Measurements from ENCODE around the gene SYCP3.
A peak's percentile ranks its signal among the peaks of the same experiment; 100 is the strongest.

The SYCP3 gene

DNA sequence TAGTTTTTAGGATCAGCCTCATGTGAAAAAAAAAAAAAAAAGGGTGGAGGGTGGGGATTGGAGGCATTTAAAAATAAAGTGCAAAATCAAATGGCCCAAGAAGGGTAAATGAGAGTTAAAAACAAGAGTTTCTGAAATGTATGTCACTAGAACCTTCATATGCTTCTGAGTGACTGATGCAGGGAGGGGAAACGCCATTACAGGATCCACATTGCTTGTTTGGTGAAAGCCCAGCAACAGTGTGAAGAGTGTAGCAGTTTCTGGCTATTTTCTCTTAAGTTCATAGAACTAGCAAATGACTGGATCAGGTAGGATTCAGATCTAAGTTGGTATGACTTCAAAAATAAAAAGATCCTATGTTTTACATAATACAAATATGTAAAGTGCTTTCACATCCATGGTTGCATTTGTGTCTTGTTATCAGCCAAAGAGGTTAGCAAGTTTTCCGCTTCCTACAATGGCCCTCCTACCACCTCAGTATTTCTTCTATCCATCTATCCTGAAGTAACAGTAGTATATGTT, 38.9 kb downstream of the SYCP3 start:
- Histone ChIP-seq H3K27me3 (ENCODE audit: insufficient read depth, low read length, poor library complexity) (peaks cover 3% of the 10 kb centered on the region), H3K36me3 (ENCODE audit: insufficient read depth, low read length) (no peaks in the 10 kb centered on the region; the same call in 1 of the 2 replicates), H3K9ac (ENCODE audit: low read depth, low read length) (no peak overlapping the region), H4K20me1 (ENCODE audit: insufficient read depth, low read length) (no peaks in the 10 kb centered on the region; the same call in 1 of the 2 replicates), H3K4me1 (ENCODE audit: insufficient read depth, low read length) (peaks cover 32% of the 10 kb centered on the region), H2AFZ (ENCODE audit: low read depth, low read length) (no peak overlapping the region), H3K9me3 (ENCODE audit: insufficient read depth, low read length, severe bottlenecking) (no peaks in the 10 kb centered on the region), H3K4me2 (ENCODE audit: insufficient read depth, low read length) (peak overlapping the region; percentile 36; the same call in 1 of the 2 replicates), H3K79me2 (ENCODE audit: insufficient read depth, low read length) (peaks cover 7% of the 10 kb centered on the region), H3K4me3 (ENCODE audit: low read depth in 1 of 2, low read length in 2 of 2) (no peak overlapping the region), H3K27ac (ENCODE audit: low read length) (no peak overlapping the region)
- ATAC-seq (ENCODE audit: insufficient read depth, low read depth) (no peak), DNase-seq (no peak)
- TF ChIP-seq, protein P1, sequence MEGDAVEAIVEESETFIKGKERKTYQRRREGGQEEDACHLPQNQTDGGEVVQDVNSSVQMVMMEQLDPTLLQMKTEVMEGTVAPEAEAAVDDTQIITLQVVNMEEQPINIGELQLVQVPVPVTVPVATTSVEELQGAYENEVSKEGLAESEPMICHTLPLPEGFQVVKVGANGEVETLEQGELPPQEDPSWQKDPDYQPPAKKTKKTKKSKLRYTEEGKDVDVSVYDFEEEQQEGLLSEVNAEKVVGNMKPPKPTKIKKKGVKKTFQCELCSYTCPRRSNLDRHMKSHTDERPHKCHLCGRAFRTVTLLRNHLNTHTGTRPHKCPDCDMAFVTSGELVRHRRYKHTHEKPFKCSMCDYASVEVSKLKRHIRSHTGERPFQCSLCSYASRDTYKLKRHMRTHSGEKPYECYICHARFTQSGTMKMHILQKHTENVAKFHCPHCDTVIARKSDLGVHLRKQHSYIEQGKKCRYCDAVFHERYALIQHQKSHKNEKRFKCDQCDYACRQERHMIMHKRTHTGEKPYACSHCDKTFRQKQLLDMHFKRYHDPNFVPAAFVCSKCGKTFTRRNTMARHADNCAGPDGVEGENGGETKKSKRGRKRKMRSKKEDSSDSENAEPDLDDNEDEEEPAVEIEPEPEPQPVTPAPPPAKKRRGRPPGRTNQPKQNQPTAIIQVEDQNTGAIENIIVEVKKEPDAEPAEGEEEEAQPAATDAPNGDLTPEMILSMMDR (IDR thresholded peaks at IDR 0.05; ENCODE audit: borderline replicate concordance, extremely low read depth, low read length, poor library complexity, severe bottlenecking) = no peak

DNA sequence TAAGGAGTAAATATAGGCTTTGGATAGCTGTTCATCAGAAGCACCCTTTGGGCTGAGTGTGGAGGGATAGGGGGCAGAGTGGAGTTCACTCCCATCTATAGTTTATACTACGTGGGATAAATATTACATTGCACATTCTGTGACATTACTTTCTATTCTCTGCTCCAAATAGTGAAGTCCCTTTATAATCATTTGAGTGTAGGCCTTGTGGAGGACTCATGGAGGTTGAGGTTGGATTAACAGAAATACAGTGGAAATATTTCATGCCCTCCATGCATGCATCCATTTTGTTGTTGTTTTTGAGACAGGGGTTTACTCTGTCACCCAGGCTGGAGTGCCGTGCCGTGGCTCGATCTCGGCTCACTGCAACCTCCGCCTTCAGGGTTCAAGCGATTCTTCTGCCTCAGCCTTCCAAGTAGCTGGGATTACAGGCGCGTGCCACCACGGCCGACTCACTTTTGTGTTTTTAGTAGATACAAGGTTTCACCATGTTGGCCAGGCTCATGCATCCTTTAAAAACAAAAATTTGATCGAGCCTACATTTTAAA, 40.4 kb downstream of the SYCP3 start:
- TF ChIP-seq, protein P1 (IDR thresholded peaks at IDR 0.05; ENCODE audit: borderline replicate concordance, extremely low read depth, low read length, poor library complexity, severe bottlenecking) = peak; percentile 42
- no peak for TF ChIP-seq EZH2 (IDR thresholded peaks at IDR 0.05; ENCODE audit: borderline replicate concordance, low read depth, low read length, severe bottlenecking)
- H2AFZ ChIP-seq (ENCODE audit: low read depth, low read length) = peak overlapping the region; percentile 91

DNA sequence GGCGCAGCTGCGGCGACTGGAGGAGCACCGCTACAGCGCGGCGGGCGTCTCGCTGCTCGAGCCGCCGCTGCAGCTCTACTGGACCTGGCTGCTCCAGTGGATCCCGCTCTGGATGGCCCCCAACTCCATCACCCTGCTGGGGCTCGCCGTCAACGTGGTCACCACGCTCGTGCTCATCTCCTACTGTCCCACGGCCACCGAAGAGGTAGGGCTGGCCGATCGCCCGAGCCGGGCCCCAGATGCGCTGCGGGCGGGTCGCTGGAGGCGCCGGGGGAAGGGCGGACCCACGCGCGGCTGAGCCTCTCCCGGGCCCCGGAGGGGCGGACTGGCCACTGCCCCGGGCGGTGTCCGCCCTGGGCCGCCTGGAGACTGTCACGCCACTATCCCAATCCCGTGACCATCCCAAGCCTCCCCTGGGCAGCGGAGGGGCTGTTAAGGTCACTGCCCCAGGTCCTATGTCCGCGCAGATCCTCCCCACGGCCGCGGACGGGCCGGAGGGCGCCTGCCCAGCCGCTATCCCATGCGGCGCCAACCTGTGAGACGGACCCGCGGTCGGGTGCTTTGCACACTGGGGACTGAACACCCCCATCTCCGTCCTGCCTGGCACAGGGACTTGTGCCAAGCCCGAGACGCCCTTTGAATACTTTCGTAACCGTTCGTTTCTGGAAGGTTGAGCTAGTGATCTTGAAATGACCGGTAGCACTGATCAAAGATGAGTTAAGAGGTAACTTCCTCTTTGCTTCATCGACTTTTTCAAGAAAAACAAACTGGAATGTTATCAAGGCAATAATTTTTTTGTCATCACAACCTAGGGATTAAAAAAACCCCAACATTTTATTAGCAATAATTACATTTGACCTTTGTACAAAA, 41.1 kb downstream of the SYCP3 start:
- H2AFZ ChIP-seq (ENCODE audit: low read depth, low read length) = peak overlapping the region; percentile 91

More for the DNA sequence above, 40.4 kb downstream of the SYCP3 start:
- H3K9ac ChIP-seq (ENCODE audit: low read depth, low read length) = peak overlapping the region; percentile 91; the same call in 1 of the 2 replicates
- H3K36me3 ChIP-seq (ENCODE audit: insufficient read depth, low read length) = no peaks in the 10 kb centered on the region; the same call in 1 of the 2 replicates
- no peak for ATAC-seq (ENCODE audit: insufficient read depth, low read depth)
- no peaks in the 10 kb centered on the region for H3K9me3 ChIP-seq (ENCODE audit: insufficient read depth, low read length, severe bottlenecking)
- DNase-seq = no peak
- H3K4me2 ChIP-seq (ENCODE audit: insufficient read depth, low read length) = peak overlapping the region; percentile 97
- H3K4me3 ChIP-seq (ENCODE audit: low read depth in 1 of 2, low read length in 2 of 2) = peak overlapping the region; percentile 64 to 99; a peak in 3 of 4 replicates
- peaks cover 3% of the 10 kb centered on the region for H3K27me3 ChIP-seq (ENCODE audit: insufficient read depth, low read length, poor library complexity)
- H3K27ac ChIP-seq (ENCODE audit: low read length) = no peak overlapping the region
- H3K79me2 ChIP-seq (ENCODE audit: insufficient read depth, low read length) = peaks cover 7% of the 10 kb centered on the region
- H4K20me1 ChIP-seq (ENCODE audit: insufficient read depth, low read length) = no peaks in the 10 kb centered on the region; the same call in 1 of the 2 replicates
- peaks cover 32% of the 10 kb centered on the region for H3K4me1 ChIP-seq (ENCODE audit: insufficient read depth, low read length)

More for the DNA sequence above, 41.1 kb downstream of the SYCP3 start:
- peak overlapping the region; percentile 91 for H3K9ac ChIP-seq (ENCODE audit: low read depth, low read length)
- H3K4me3 ChIP-seq (ENCODE audit: low read depth in 1 of 2, low read length in 2 of 2) = peak overlapping the region; percentile 64 to 99
- peak overlapping the region; percentile 97 for H3K4me2 ChIP-seq (ENCODE audit: insufficient read depth, low read length)
- H3K79me2 ChIP-seq (ENCODE audit: insufficient read depth, low read length) = peaks cover 7% of the 10 kb centered on the region
- H3K9me3 ChIP-seq (ENCODE audit: insufficient read depth, low read length, severe bottlenecking) = no peaks in the 10 kb centered on the region
- H3K36me3 ChIP-seq (ENCODE audit: insufficient read depth, low read length) = no peaks in the 10 kb centered on the region; the same call in 1 of the 2 replicates
- no peaks in the 10 kb centered on the region; the same call in 1 of the 2 replicates for H4K20me1 ChIP-seq (ENCODE audit: insufficient read depth, low read length)
- TF ChIP-seq, protein P1 (IDR thresholded peaks at IDR 0.05; ENCODE audit: borderline replicate concordance, extremely low read depth, low read length, poor library complexity, severe bottlenecking) = no peak
- no peak for TF ChIP-seq EZH2 (IDR thresholded peaks at IDR 0.05; ENCODE audit: borderline replicate concordance, low read depth, low read length, severe bottlenecking)
- DNase-seq (no peak), ATAC-seq (ENCODE audit: insufficient read depth, low read depth) (peak; percentile 51)
- H3K27me3 ChIP-seq (ENCODE audit: insufficient read depth, low read length, poor library complexity) = peaks cover 3% of the 10 kb centered on the region
- peaks cover 32% of the 10 kb centered on the region for H3K4me1 ChIP-seq (ENCODE audit: insufficient read depth, low read length)
- peak overlapping the region; percentile 69 for H3K27ac ChIP-seq (ENCODE audit: low read length)

Measured in DND-41 (cell line).